Activated T-cell treated with anti-CD3 and anti-CD28 coated beads, Interleukin-2, amount 50 U/mL, for 4 hours (primary cell): Measurements from ENCODE around the gene DEFB129. TPM values are rescaled to one million over a fixed set of nuclear protein-coding genes. Genes with fewer than 3 reads are reported as not detected.
"Not testable (repeated sequence)": the region's sequence is repeated elsewhere in the genome, so short reads cannot be mapped to it uniquely, and the experiment has no call there.

ENCODE experiments used
- ATAC-seq, 2 donors: fragments of 200-7000 bp; cut with Tn5 transposase; one replicate each; pipeline ENCODE4 v1.10.0; 2021
- DNase-seq: peaks from one replicate; pipeline ENCODE4 v3.0.0-alpha.2; 2020
- H3K27me3 Mint-ChIP-seq: one replicate; pipeline ENCODE4 v1.8.0; 2021; ENCODE audit warnings: low read depth, mixed read lengths
- H3K36me3 Mint-ChIP-seq: one replicate; pipeline ENCODE4 v1.8.0; 2022; ENCODE audit warnings: mixed read lengths; ENCODE audit not compliant: insufficient read depth
- H3K4me1 Mint-ChIP-seq: one replicate; pipeline ENCODE4 v1.8.0; 2021; ENCODE audit warnings: low read depth, mixed read lengths
- H3K4me3 Mint-ChIP-seq: one replicate; pipeline ENCODE4 v1.8.0; 2021; ENCODE audit warnings: mild to moderate bottlenecking, moderate library complexity, mixed read lengths
- H3K9me3 Mint-ChIP-seq: one replicate; pipeline ENCODE4 v1.8.0; 2021; ENCODE audit warnings: mixed read lengths
- total RNA-seq, 3 donors: library from RNA; stranded (reverse); gene quantifications; one replicate each; pipeline ENCODE4 v1.2.1, GENCODE V29; 2021

DEFB129 gene
- not detected for total RNA-seq

- DNase-seq (no peak), ATAC-seq (no peak)
- H3K36me3 Mint-ChIP-seq: no peaks in the 10 kb centered on the region
- H3K4me3 Mint-ChIP-seq: no peak within 1 kb of the TSS
- H3K27me3 Mint-ChIP-seq: peaks cover 14% of the 10 kb centered on the region
- peaks cover 18% of the 10 kb centered on the region for H3K4me1 Mint-ChIP-seq
- H3K9me3 Mint-ChIP-seq: no peaks in the 10 kb centered on the region
Observed at GRCh38 chr20:226958-227357, at the start of gene DEFB129. Gene DEFB129 (plus strand): TSS chr20:227258. CDS start chr20:227289, 31 bp downstream.

- Mint-ChIP-seq H3K4me1 (no peaks in the 10 kb centered on the region), H3K4me3 (no peak overlapping the region), H3K9me3 (peaks cover 17% of the 10 kb centered on the region), H3K27me3 (peaks cover 62% of the 10 kb centered on the region), H3K36me3 (peaks cover 4% of the 10 kb centered on the region)
- no peak for ATAC-seq
- DNase-seq: no peak
Observed at GRCh38 chr20:184288-184687, 42.8 kb upstream of the DEFB129 start.

GRCh38 chr20:187733-188132, 39.3 kb upstream of the DEFB129 start:
- H3K36me3 Mint-ChIP-seq: peaks cover 4% of the 10 kb centered on the region
- DNase-seq: no peak
- no peak overlapping the region for H3K4me3 Mint-ChIP-seq
- no peak for ATAC-seq
- H3K27me3 Mint-ChIP-seq: peaks cover 45% of the 10 kb centered on the region
- H3K4me1 Mint-ChIP-seq: no peaks in the 10 kb centered on the region
- peaks cover 20% of the 10 kb centered on the region for H3K9me3 Mint-ChIP-seq

GRCh38 chr20:189611-190010, 37.4 kb upstream of the DEFB129 start, which contains the start of gene DEFB128:
Gene DEFB128 (minus strand): TSS chr20:189711. CDS start chr20:189623, 88 bp downstream.
- DNase-seq (no peak), ATAC-seq (no peak)
- peaks cover 8% of the 10 kb centered on the region for H3K9me3 Mint-ChIP-seq
- no peaks in the 10 kb centered on the region for H3K4me1 Mint-ChIP-seq
- peaks cover 29% of the 10 kb centered on the region for H3K27me3 Mint-ChIP-seq
- H3K4me3 Mint-ChIP-seq: no peak within 1 kb of the TSS
- H3K36me3 Mint-ChIP-seq: no peaks in the 10 kb centered on the region

GRCh38 chr20:198225-198624, 28.8 kb upstream of the DEFB129 start:
- no peaks in the 10 kb centered on the region for H3K4me1 Mint-ChIP-seq
- peaks cover 24% of the 10 kb centered on the region for H3K27me3 Mint-ChIP-seq
- ATAC-seq: no peak

GRCh38 chr20:199996-200395, 27.1 kb upstream of the DEFB129 start:
- H3K9me3 Mint-ChIP-seq: no peaks in the 10 kb centered on the region
- H3K4me1 Mint-ChIP-seq: no peaks in the 10 kb centered on the region
- ATAC-seq (no peak), DNase-seq (no peak)
- H3K4me3 Mint-ChIP-seq: no peak overlapping the region
- peaks cover 28% of the 10 kb centered on the region for H3K27me3 Mint-ChIP-seq
- H3K36me3 Mint-ChIP-seq: no peaks in the 10 kb centered on the region

More at GRCh38 chr20:198225-198624, 28.8 kb upstream of the DEFB129 start:
- DNase-seq: no peak
- no peaks in the 10 kb centered on the region for H3K36me3 Mint-ChIP-seq
- H3K4me3 Mint-ChIP-seq: no peak overlapping the region
- no peaks in the 10 kb centered on the region for H3K9me3 Mint-ChIP-seq

- H3K27me3 Mint-ChIP-seq: peaks cover 12% of the 10 kb centered on the region
- ATAC-seq, H3K9me3 Mint-ChIP-seq, H3K4me3 Mint-ChIP-seq, DNase-seq, H3K36me3 Mint-ChIP-seq, H3K4me1 Mint-ChIP-seq: not testable (repeated sequence)
Observed at GRCh38 chr20:203630-204029, 23.4 kb upstream of the DEFB129 start.

- H3K27me3 Mint-ChIP-seq: no peaks in the 10 kb centered on the region
- H3K9me3 Mint-ChIP-seq: no peaks in the 10 kb centered on the region
- no peaks in the 10 kb centered on the region for H3K36me3 Mint-ChIP-seq
- ATAC-seq (peak; percentile 78 to 89), DNase-seq (no peak)
- no peak overlapping the region for H3K4me3 Mint-ChIP-seq
- H3K4me1 Mint-ChIP-seq: no peaks in the 10 kb centered on the region
Observed at GRCh38 chr20:208942-209566, 18.0 kb upstream of the DEFB129 start.

GRCh38 chr20:210809-211502, 16.1 kb upstream of the DEFB129 start:
- no peak for DNase-seq
- H3K4me3 Mint-ChIP-seq: no peak overlapping the region
- no peaks in the 10 kb centered on the region for H3K9me3 Mint-ChIP-seq
- no peaks in the 10 kb centered on the region for H3K36me3 Mint-ChIP-seq
- H3K4me1 Mint-ChIP-seq: no peaks in the 10 kb centered on the region
- no peak for ATAC-seq
- H3K27me3 Mint-ChIP-seq: no peaks in the 10 kb centered on the region

GRCh38 chr20:214383-214782, 12.7 kb upstream of the DEFB129 start:
- DNase-seq (no peak), ATAC-seq (no peak)
- Mint-ChIP-seq H3K9me3 (no peaks in the 10 kb centered on the region), H3K27me3 (peaks cover 7% of the 10 kb centered on the region), H3K4me1 (no peaks in the 10 kb centered on the region), H3K36me3 (no peaks in the 10 kb centered on the region), H3K4me3 (no peak overlapping the region)

GRCh38 chr20:215796-216195, 11.3 kb upstream of the DEFB129 start:
- Mint-ChIP-seq H3K36me3 (no peaks in the 10 kb centered on the region), H3K4me3 (no peak overlapping the region), H3K4me1 (no peaks in the 10 kb centered on the region), H3K9me3 (no peaks in the 10 kb centered on the region), H3K27me3 (peaks cover 11% of the 10 kb centered on the region)
- ATAC-seq (no peak), DNase-seq (no peak)

- Mint-ChIP-seq H3K4me3 (no peak overlapping the region), H3K9me3 (no peaks in the 10 kb centered on the region), H3K27me3 (peaks cover 17% of the 10 kb centered on the region), H3K36me3 (no peaks in the 10 kb centered on the region), H3K4me1 (no peaks in the 10 kb centered on the region)
- DNase-seq: no peak
- no peak for ATAC-seq
Observed at GRCh38 chr20:217266-217665, 9.8 kb upstream of the DEFB129 start.

GRCh38 chr20:219290-220115, 7.6 kb upstream of the DEFB129 start:
- Mint-ChIP-seq H3K9me3 (no peaks in the 10 kb centered on the region), H3K4me1 (no peaks in the 10 kb centered on the region), H3K27me3 (peaks cover 24% of the 10 kb centered on the region), H3K36me3 (no peaks in the 10 kb centered on the region), H3K4me3 (no peak overlapping the region)
- DNase-seq (no peak), ATAC-seq (no peak)

- Mint-ChIP-seq H3K27me3 (peaks cover 27% of the 10 kb centered on the region), H3K9me3 (no peaks in the 10 kb centered on the region), H3K36me3 (no peaks in the 10 kb centered on the region), H3K4me3 (no peak overlapping the region), H3K4me1 (peaks cover 3% of the 10 kb centered on the region)
- no peak for ATAC-seq
- DNase-seq: no peak
Observed at GRCh38 chr20:221258-221830, 5.7 kb upstream of the DEFB129 start.
